ENCODE data around the gene MGAT4A. TPM values are rescaled to one million over a fixed set of nuclear protein-coding genes. Genes with fewer than 3 reads are reported as not detected.

Gene MGAT4A
- total and polyA plus RNA-seq, 9 of the 15 experiments (the other 6 are each of a cell fraction or from before 2014, with no cell fraction given), result 0.03 to 0.53 (median 0.18) TPM; not detected in 2

- H3K27me3 ChIP-seq (ENCODE audit: control insufficient read depth in 2 of 2, insufficient read depth in 2 of 2, low read length in 2 of 2), result peaks cover 2 to 47% of the 10 kb centered on the region in 2 experiments; a peak in 4 of 5 replicates
- H3K9me1 ChIP-seq (ENCODE audit: control insufficient read depth, insufficient read depth, low read length), result no peaks in the 10 kb centered on the region
- intact Hi-C loops (cut with micrococcal nuclease) (no loop called here), in situ Hi-C loops (cut with MboI) (no loop called here)
- no peak overlapping the region for H3K4me2 ChIP-seq (ENCODE audit: insufficient read depth, low read length)
- H3K4me1 ChIP-seq (replicated peaks in 1 of 2; ENCODE audit: control insufficient read depth in 2 of 2, insufficient read depth in 2 of 2, low read length in 2 of 2), result no peaks in the 10 kb centered on the region
- no peaks in the 10 kb centered on the region for H3K36me3 ChIP-seq (ENCODE audit: control insufficient read depth, insufficient read depth, low read length)
- no peak overlapping the region for H3K4me3 ChIP-seq
- ATAC-seq (no peak), DNase-seq (ENCODE audit: extremely low read depth in 1 of 4, low spot score in 3 of 4) (no peak), FAIRE-seq (no peak)
- POLR2A ChIA-PET, result no interaction called here
- no peaks in the 10 kb centered on the region; the same call in 1 of the 2 replicates for H4K20me1 ChIP-seq (replicated peaks; ENCODE audit: control insufficient read depth, insufficient read depth, low read length)
- 1% methylated on average over 4 of the region's 4 CpGs for WGBS (ENCODE audit: insufficient coverage, low coverage, missing lambda C conversion rate)
- BruUV-seq (replicated peaks), result no TSS peak
- no peaks in the 10 kb centered on the region for H3K79me2 ChIP-seq (ENCODE audit: control insufficient read depth, insufficient read depth, low read length)
- H3K9me3 ChIP-seq (replicated peaks; ENCODE audit: control insufficient read depth, insufficient read depth, low read depth, low read length), result no peaks in the 10 kb centered on the region
- TF ChIP-seq SAP30 (IDR thresholded peaks at IDR 0.05; ENCODE audit: borderline replicate concordance, insufficient read depth, low read depth, low read length, poor library complexity, severe bottlenecking) (no peak), ZNF518B (CRISPR knock-in tag; IDR thresholded peaks at IDR 0.05) (no peak), KLF13 (tag; IDR thresholded peaks at IDR 0.05; ENCODE audit: borderline replicate concordance, low read depth) (no peak), ZBTB26 (CRISPR knock-in tag; IDR thresholded peaks at IDR 0.05) (no peak), SP1 (CRISPR knock-in tag; IDR thresholded peaks at IDR 0.05) (no peak), ZNF589 (CRISPR knock-in tag; IDR thresholded peaks at IDR 0.05; ENCODE audit: low read depth) (no peak), CHCHD3 (CRISPR knock-in tag; IDR thresholded peaks at IDR 0.05) (no peak), EP400 (IDR thresholded peaks at IDR 0.05) (no peak)
- H3K27ac ChIP-seq (ENCODE audit: extremely low read depth, low read depth, low read length), result no peak overlapping the region
- H2AFZ ChIP-seq (ENCODE audit: low read depth, low read length), result no peak overlapping the region
- CTCF ChIA-PET (ENCODE audit: low intra/inter-chr PET ratio), result no interaction called here
- H3K9ac ChIP-seq (ENCODE audit: insufficient read depth in 1 of 2, low read depth in 2 of 2, low read length in 2 of 2), result no peak overlapping the region
Observed at GRCh38 chr2:98764499-98764898, 33.6 kb upstream of the MGAT4A start.

Measured in K562 (cell line).